H1 (cell line): ENCODE results near the gene GNB5. TPM values are rescaled to one million over a fixed set of nuclear protein-coding genes. Genes with fewer than 3 reads are reported as not detected.

ENCODE experiments used
- CTCF ChIA-PET: fragments of 300-600 bp; sonication (Branson Sonifier 250); formaldehyde crosslinking; loops from one replicate; lab custom pipeline; 2021; ENCODE audit not compliant: partially characterized antibody; lab: Charles Lee
- POLR2A ChIA-PET: fragments of 300-600 bp; sonication (Branson Sonifier 250); formaldehyde crosslinking; loops from one replicate; lab custom pipeline; 2021; ENCODE audit warnings: inconsistent platforms; ENCODE audit not compliant: partially characterized antibody; lab: Charles Lee
- DNase-seq, 2 experiments: peaks; one replicate each; pipeline versions ENCODE4 v3.0.0 to v3.0.0-alpha.2; 2010 to 2022; ENCODE audit warnings: low spot score in 2 of 2, low read depth in 1 of 2, mixed read lengths in 1 of 2
- FAIRE-seq: peaks from 2 replicates; lab custom pipeline; 2011; peaks lifted over from hg19 to GRCh38; lab: Jason Lieb, UNC
- H2AFZ ChIP-seq: 2 replicates; pipeline ENCODE4 v1.8.1; 2012; ENCODE audit warnings: low read length, inconsistent platforms
- H2AK5ac ChIP-seq: 2 replicates; pipeline ENCODE4 v1.6.1; 2013; ENCODE audit warnings: low read depth, low read length
- H2BK120ac ChIP-seq: replicated peaks from 2 replicates; pipeline ENCODE3; 2013; ENCODE audit warnings: low read depth, low read length, inconsistent platforms
- H2BK12ac ChIP-seq: 2 replicates; pipeline ENCODE4 v1.6.1; 2013; ENCODE audit warnings: low read depth, low read length
- H2BK15ac ChIP-seq: 2 replicates; pipeline ENCODE4 v1.6.1; 2013; ENCODE audit warnings: low read length
- H2BK20ac ChIP-seq: 2 replicates; pipeline ENCODE4 v1.6.1; 2013; ENCODE audit warnings: low read length
- H2BK5ac ChIP-seq: 2 replicates; pipeline ENCODE4 v1.6.1; 2013; ENCODE audit warnings: low read depth, low read length
- H3K14ac ChIP-seq: 2 replicates; pipeline ENCODE4 v1.6.1; 2013; ENCODE audit warnings: inconsistent platforms; ENCODE audit not compliant: insufficient read length
- H3K18ac ChIP-seq: 2 replicates; pipeline ENCODE4 v1.6.1; 2013; ENCODE audit warnings: low read length; ENCODE audit errors: extremely low read depth
- H3K23ac ChIP-seq: 2 replicates; pipeline ENCODE4 v1.6.1; 2013; ENCODE audit warnings: inconsistent platforms; ENCODE audit not compliant: insufficient read length
- H3K23me2 ChIP-seq: 2 replicates; pipeline ENCODE4 v1.6.1; 2013; ENCODE audit warnings: low read depth, low read length
- H3K27ac ChIP-seq: 2 replicates; pipeline ENCODE4 v1.6.1; 2011; ENCODE audit warnings: low read depth, low read length, inconsistent platforms
- H3K27me3 ChIP-seq, 4 experiments: replicated peaks in 1 of 4; 1 replicate in 1 of 4; 2 replicates in 3 of 4; pipeline versions ENCODE4 v1.6.1 to v1.8.1; 2011 to 2013; ENCODE audit warnings: low read length in 3 of 4, mild to moderate bottlenecking in 3 of 4, inconsistent platforms in 2 of 4, mixed read lengths in 2 of 4, moderate library complexity in 1 of 4; ENCODE audit not compliant: control insufficient read depth in 3 of 4, insufficient read depth in 3 of 4; ENCODE audit errors: extremely low read depth in 1 of 4
- H3K36me3 ChIP-seq, 4 experiments: 2 replicates each; pipeline versions ENCODE4 v1.6.1 to v1.8.1; 2011 to 2013; ENCODE audit warnings: mild to moderate bottlenecking in 4 of 4, low read length in 3 of 4, moderate library complexity in 2 of 4, control low read depth in 1 of 4, inconsistent platforms in 1 of 4; ENCODE audit not compliant: insufficient read depth in 4 of 4, control insufficient read depth in 2 of 4
- H3K4ac ChIP-seq: replicated peaks from 2 replicates; pipeline ENCODE3; 2013; ENCODE audit warnings: low read length, low read depth, mixed read lengths, inconsistent platforms; ENCODE audit not compliant: insufficient read length
- H3K4me1 ChIP-seq, 4 experiments: replicated peaks in 1 of 4; 1 replicate in 1 of 4; 2 replicates in 3 of 4; pipeline versions ENCODE4 v1.6.1 to v1.8.1; 2011 to 2013; ENCODE audit warnings: low read length in 3 of 4, inconsistent platforms in 2 of 4, mixed read lengths in 1 of 4; ENCODE audit not compliant: insufficient read depth in 4 of 4, control insufficient read depth in 3 of 4
- H3K4me2 ChIP-seq, 2 experiments: 2 replicates each; pipeline versions ENCODE4 v1.6.1 to v1.8.1; 2011 to 2013; ENCODE audit warnings: low read depth in 2 of 2, low read length in 2 of 2, control low read depth in 1 of 2, inconsistent platforms in 1 of 2, mild to moderate bottlenecking in 1 of 2; ENCODE audit not compliant: insufficient read depth in 1 of 2
- H3K4me3 ChIP-seq, 4 experiments: fragments of 200-600, 300-600 bp in 1 of 4; sonication (generic), shearing (Covaris generic), sonication (Bioruptor Twin) in 1 of 4; 2 replicates each; pipeline versions ENCODE4 v1.5.1 to v1.8.1; 2011 to 2016; ENCODE audit warnings: low read length in 4 of 4, low read depth in 3 of 4, control low read depth in 2 of 4, inconsistent platforms in 2 of 4, mild to moderate bottlenecking in 2 of 4, mixed read lengths in 1 of 4, moderate library complexity in 1 of 4; ENCODE audit not compliant: insufficient read depth in 2 of 4; ENCODE audit errors: extremely low read depth in 1 of 4
- H3K56ac ChIP-seq: replicated peaks from 2 replicates; pipeline ENCODE3; 2013; ENCODE audit warnings: low read depth, mild to moderate bottlenecking, mixed read lengths, low read length, inconsistent platforms; ENCODE audit not compliant: insufficient read length
- H3K79me1 ChIP-seq: 2 replicates; pipeline ENCODE4 v1.6.1; 2013; ENCODE audit warnings: low read depth, low read length, control low read depth
- H3K79me2 ChIP-seq, 2 experiments: 2 replicates each; pipeline versions ENCODE4 v1.6.1 to v1.8.1; 2012 to 2013; ENCODE audit warnings: low read length in 2 of 2, mild to moderate bottlenecking in 2 of 2, inconsistent platforms in 1 of 2; ENCODE audit not compliant: insufficient read depth in 2 of 2, control insufficient read depth in 1 of 2
- H3K9ac ChIP-seq, 4 experiments: replicated peaks in 1 of 4; 1 replicate in 1 of 4; 2 replicates in 3 of 4; pipeline versions ENCODE4 v1.6.1 to v1.8.1; 2011 to 2013; ENCODE audit warnings: low read depth in 3 of 4, low read length in 3 of 4, control low read depth in 2 of 4, mild to moderate bottlenecking in 2 of 4, moderate library complexity in 2 of 4, inconsistent platforms in 1 of 4; ENCODE audit errors: extremely low read depth in 1 of 4
- H3K9me3 ChIP-seq, 2 experiments: 2 replicates each; pipeline versions ENCODE4 v1.6.1 to v1.8.1; 2012 to 2013; ENCODE audit warnings: mild to moderate bottlenecking in 2 of 2, moderate library complexity in 2 of 2, control low read depth in 1 of 2, inconsistent platforms in 1 of 2, low read depth in 1 of 2, low read length in 1 of 2, mixed read lengths in 1 of 2; ENCODE audit not compliant: insufficient read depth in 2 of 2
- H4K20me1 ChIP-seq, 2 experiments: replicated peaks in 1 of 2; 2 replicates each; pipeline versions ENCODE3 to v1.8.1; 2011 to 2013; ENCODE audit warnings: inconsistent platforms in 2 of 2, low read length in 2 of 2, mild to moderate bottlenecking in 1 of 2; ENCODE audit not compliant: insufficient read depth in 2 of 2, control insufficient read depth in 1 of 2
- H4K5ac ChIP-seq: 2 replicates; pipeline ENCODE4 v1.6.1; 2013; ENCODE audit warnings: low read length, low read depth, mixed read lengths, inconsistent platforms; ENCODE audit not compliant: insufficient read length
- H4K8ac ChIP-seq: 2 replicates; pipeline ENCODE4 v1.8.0; 2013; ENCODE audit warnings: mild to moderate bottlenecking, moderate library complexity, low read length, inconsistent platforms; ENCODE audit not compliant: insufficient read depth; ENCODE audit errors: extremely low read depth
- H4K91ac ChIP-seq: replicated peaks from 2 replicates; pipeline ENCODE3; 2013; ENCODE audit warnings: low read length, mixed read lengths, inconsistent platforms; ENCODE audit not compliant: insufficient read length
- BCL11A ChIP-seq, 2 experiments: IDR thresholded peaks; one replicate each; pipeline ENCODE4 v1.6.1; 2011; ENCODE audit warnings: low read depth in 2 of 2, low read length in 2 of 2, mild to moderate bottlenecking in 2 of 2
- CHD1 ChIP-seq: IDR thresholded peaks from 2 replicates; pipeline ENCODE4 v1.6.1; 2012; ENCODE audit warnings: low read depth, low read length, improper control_type of control experiment
- CHD2 ChIP-seq: IDR thresholded peaks from 2 replicates; pipeline ENCODE4 v1.6.1; 2012; ENCODE audit warnings: low read length, improper control_type of control experiment
- CTCF ChIP-seq, 3 experiments: IDR thresholded peaks; 1 replicate in 2 of 3; 2 replicates in 1 of 3; pipeline versions ENCODE4 v1.5.1 to v1.6.1; 2011; ENCODE audit warnings: low read length in 3 of 3, mild to moderate bottlenecking in 3 of 3, inconsistent platforms in 2 of 3, low read depth in 1 of 3, moderate library complexity in 1 of 3; ENCODE audit not compliant: insufficient read depth in 1 of 3; ENCODE audit errors: control extremely low read depth in 1 of 3
- FOSL1 ChIP-seq: IDR thresholded peaks from 2 replicates; pipeline ENCODE4 v1.6.1; 2011; ENCODE audit warnings: mild to moderate bottlenecking, low read depth, low read length, moderate library complexity; ENCODE audit not compliant: insufficient read depth
- KDM5A ChIP-seq: fragments of 200-600 bp; IDR thresholded peaks from 2 replicates; pipeline ENCODE4 v1.7.1; 2012; ENCODE audit warnings: mild to moderate bottlenecking, low read length, inconsistent platforms, mixed read lengths
- MAX ChIP-seq: IDR thresholded peaks from 2 replicates; pipeline ENCODE4 v1.6.1; 2012; ENCODE audit warnings: inconsistent platforms
- POU5F1 ChIP-seq: IDR thresholded peaks from 2 replicates; pipeline ENCODE4 v1.6.1; 2011; ENCODE audit warnings: low read depth, mild to moderate bottlenecking, low read length, moderate library complexity
- SP1 ChIP-seq: IDR thresholded peaks from 2 replicates; pipeline ENCODE4 v1.6.1; 2011; ENCODE audit warnings: low read depth, low read length
- TBP ChIP-seq: IDR thresholded peaks from 2 replicates; pipeline ENCODE4 v1.6.1; 2011; ENCODE audit warnings: low read depth, low read length, improper control_type of control experiment
- WGBS, 2 experiments: shearing (Covaris generic) in 1 of 2; methylation state at CpG; one replicate each; pipeline versions ENCODE4 v1.1.6 to v1.1.7; 2013 to 2015; ENCODE audit warnings: low lambda C conversion rate in 2 of 2, mixed read lengths in 2 of 2, inconsistent platforms in 1 of 2, low coverage in 1 of 2, missing lambda C conversion rate in 1 of 2; ENCODE audit not compliant: insufficient replicate concordance in 2 of 2, insufficient coverage in 1 of 2, insufficient read length in 1 of 2; ENCODE audit errors: extremely low coverage in 1 of 2, missing lambda C conversion rate in 1 of 2; 5-methylcytosine and 5-hydroxymethylcytosine counted together
- polyA plus RNA-seq, 7 experiments: library from polyadenylated mRNA; depleted of rRNA in 3 of 7; stranded (reverse) in 5 of 7; unstranded in 2 of 7; fragments of >200 nt in 5 of 7; fragments of 200-250 nt in 2 of 7; gene quantifications; 1 replicate in 5 of 7; 2 replicates in 1 of 7; 4 replicates in 1 of 7; pipeline versions ENCODE4 v1.2.1 to v1.2.3, GENCODE V29; 2011 to 2013; ENCODE audit warnings: missing spikeins in 2 of 7, mixed read lengths in 2 of 7
- total RNA-seq: library from RNA; stranded (reverse); fragmentation: NEBNext Ultra II Directional; extraction: Animal tissue kit (Norgen Biotek cat#: 25700); gene quantifications from 2 replicates; pipeline ENCODE4 v1.2.1, GENCODE V29; 2021

The GNB5 gene
- total and polyA plus RNA-seq, 2 of the 8 experiments (the other 6 are each of a cell fraction or from before 2014, with no cell fraction given), result 21.7 to 42.5 TPM

GRCh38 chr15:52101542-52102323, 89.5 kb downstream of the GNB5 start:
- H3K4me1 ChIP-seq, result no peaks in the 10 kb centered on the region
- ChIA-PET CTCF (no interaction called here), POLR2A (interaction anchor here (1.1 kb wide), 1 partner anchor 13 kb away, joined by 3 read pairs; no protein-coding TSS in a partner anchor)
- TF ChIP-seq BCL11A (IDR thresholded peaks at IDR 0.05; ENCODE audit: low read depth in 2 of 2, low read length in 2 of 2) (no peak), POU5F1 (no peak), CHD2 (no peak), CTCF (IDR thresholded peaks at IDR 0.05; ENCODE audit: control extremely low read depth in 1 of 3, insufficient read depth in 1 of 3, low read depth in 1 of 3, low read length in 3 of 3) (no peak), FOSL1 (no peak), SP1 (no peak), CHD1 (no peak), TBP (no peak), MAX (no peak), KDM5A (no peak)
- H4K91ac ChIP-seq, result no peak overlapping the region
- no peak for FAIRE-seq
- H2BK12ac ChIP-seq, result no peak overlapping the region
- no peak overlapping the region for H3K4me2 ChIP-seq
- DNase-seq, result no peak
- no peaks in the 10 kb centered on the region for H3K9me3 ChIP-seq
- H3K79me1 ChIP-seq, result no peaks in the 10 kb centered on the region
- no peak overlapping the region for H2AFZ ChIP-seq
- WGBS, 2 experiments, result 90% methylated on average over 16 of the region's 16 CpGs; no CpG with 5 or more reads in 1 of the 2 experiments
- no peaks in the 10 kb centered on the region for H3K27me3 ChIP-seq
- no peak overlapping the region for H2BK5ac ChIP-seq
- H3K9ac ChIP-seq, result no peak overlapping the region
- no peak overlapping the region for H3K4ac ChIP-seq
- H4K8ac ChIP-seq, result no peak overlapping the region
- no peak overlapping the region for H2AK5ac ChIP-seq
- no peak overlapping the region for H3K14ac ChIP-seq
- H4K5ac ChIP-seq, result no peak overlapping the region
- H3K18ac ChIP-seq, result no peak overlapping the region
- no peak overlapping the region for H3K4me3 ChIP-seq
- H2BK20ac ChIP-seq, result no peak overlapping the region
- no peaks in the 10 kb centered on the region for H3K36me3 ChIP-seq
- no peak overlapping the region for H2BK15ac ChIP-seq
- no peaks in the 10 kb centered on the region for H3K79me2 ChIP-seq
- H3K27ac ChIP-seq, result no peak overlapping the region
- H2BK120ac ChIP-seq, result no peak overlapping the region
- no peaks in the 10 kb centered on the region for H4K20me1 ChIP-seq
- H3K23ac ChIP-seq, result no peak overlapping the region
- H3K23me2 ChIP-seq, result no peaks in the 10 kb centered on the region; the same call in 1 of the 2 replicates
- H3K56ac ChIP-seq, result no peak overlapping the region
